ENCODE measurements around the gene GULP1. TPM values are rescaled to one million over a fixed set of nuclear protein-coding genes. Genes with fewer than 3 reads are reported as not detected.
"Not testable (repeated sequence)": the region's sequence is repeated elsewhere in the genome, so short reads cannot be mapped to it uniquely, and the experiment has no call there.

The GULP1 gene
- total RNA-seq, 1 donor from 2014 or later: 1.2 TPM

GRCh38 chr2:188292348-188293239 lies 920 bp downstream of the GULP1 start:
- ATAC-seq: peak; percentile 57
- DNase-seq (ENCODE audit: low spot score): peak; percentile 48

GRCh38 chr2:188293601-188294351 lies 2.1 kb downstream of the GULP1 start:
- ATAC-seq (no peak), DNase-seq (ENCODE audit: low spot score) (peak; percentile 48)

- no peak for DNase-seq (ENCODE audit: low spot score)
- no peak for ATAC-seq
Observed at GRCh38 chr2:188294352-188294926, 2.8 kb downstream of the GULP1 start.

- DNase-seq (ENCODE audit: low spot score) (no peak), ATAC-seq (no peak)
Observed at GRCh38 chr2:188295067-188295685, 3.5 kb downstream of the GULP1 start.

- DNase-seq (ENCODE audit: low spot score): no peak
- ATAC-seq: no peak
Observed at GRCh38 chr2:188297978-188298377, 6.3 kb downstream of the GULP1 start.

GRCh38 chr2:188298937-188299371 lies 7.3 kb downstream of the GULP1 start:
- not testable (repeated sequence) for ATAC-seq; DNase-seq (ENCODE audit: low spot score)

- DNase-seq (ENCODE audit: low spot score) (no peak), ATAC-seq (no peak)
Observed at GRCh38 chr2:188303363-188304031, 11.8 kb downstream of the GULP1 start.

GRCh38 chr2:188305271-188305670 lies 13.6 kb downstream of the GULP1 start:
- DNase-seq (ENCODE audit: low spot score): no peak
- ATAC-seq: no peak

GRCh38 chr2:188306271-188306670 lies 14.6 kb downstream of the GULP1 start:
- DNase-seq (ENCODE audit: low spot score) (no peak), ATAC-seq (no peak)

- DNase-seq (ENCODE audit: low spot score) (no peak), ATAC-seq (no peak)
Observed at GRCh38 chr2:188307850-188308283, 16.2 kb downstream of the GULP1 start.

- DNase-seq (ENCODE audit: low spot score) (no peak), ATAC-seq (no peak)
Observed at GRCh38 chr2:188308483-188308882, 16.8 kb downstream of the GULP1 start.

- ATAC-seq: no peak
- no peak for DNase-seq (ENCODE audit: low spot score)
Observed at GRCh38 chr2:188309364-188309763, 17.7 kb downstream of the GULP1 start.

GRCh38 chr2:188314314-188315054 lies 22.8 kb downstream of the GULP1 start:
- DNase-seq (ENCODE audit: low spot score) (no peak), ATAC-seq (no peak)

GRCh38 chr2:188315750-188316149 lies 24.1 kb downstream of the GULP1 start:
- DNase-seq (ENCODE audit: low spot score) (no peak), ATAC-seq (no peak)

GRCh38 chr2:188316342-188316741 lies 24.7 kb downstream of the GULP1 start:
- no peak for ATAC-seq

GRCh38 chr2:188316791-188317423 lies 25.2 kb downstream of the GULP1 start:
- DNase-seq (ENCODE audit: low spot score) (no peak), ATAC-seq (no peak)

More at GRCh38 chr2:188316342-188316741, 24.7 kb downstream of the GULP1 start:
- DNase-seq (ENCODE audit: low spot score): no peak

- DNase-seq (ENCODE audit: low spot score) (no peak), ATAC-seq (no peak)
Observed at GRCh38 chr2:188318161-188318749, 26.6 kb downstream of the GULP1 start.

- no peak for ATAC-seq
- no peak for DNase-seq (ENCODE audit: low spot score)
Observed at GRCh38 chr2:188319838-188320237, 28.2 kb downstream of the GULP1 start.

GRCh38 chr2:188320861-188321260 lies 29.2 kb downstream of the GULP1 start:
- DNase-seq (ENCODE audit: low spot score): no peak
- ATAC-seq: no peak

Data from left lobe of liver (tissue), 2 donors.